Mucosa of descending colon (tissue), 3 donors: ENCODE data around the gene HS3ST5. TPM values are rescaled to one million over a fixed set of nuclear protein-coding genes. Genes with fewer than 3 reads are reported as not detected.

Experiments used
- ATAC-seq: fragments of 200-7000 bp; cut with Tn5 transposase; one replicate; pipeline ENCODE4 v1.9.1; 2020; ENCODE audit warnings: mild to moderate bottlenecking, moderate library complexity
- DNase-seq, 3 donors: peaks; one replicate each; pipeline ENCODE4 v3.0.0-alpha.2; 2020
- H3K36me3 ChIP-seq: fragments of 200-600 bp; one replicate; pipeline ENCODE4 v1.8.0; 2021; ENCODE audit warnings: low read depth, mild to moderate bottlenecking
- H3K4me1 ChIP-seq: fragments of 200-600 bp; one replicate; pipeline ENCODE4 v1.8.0; 2021; ENCODE audit warnings: low read depth, mild to moderate bottlenecking
- H3K4me3 ChIP-seq: fragments of 200-600 bp; one replicate; pipeline ENCODE4 v1.8.0; 2021; ENCODE audit warnings: mild to moderate bottlenecking
- H3K9me3 ChIP-seq: fragments of 200-600 bp; one replicate; pipeline ENCODE4 v1.8.0; 2021; ENCODE audit warnings: mild to moderate bottlenecking
- CTCF ChIP-seq: fragments of 200-600 bp; IDR thresholded peaks from one replicate; pipeline ENCODE4 v1.8.0; 2022; ENCODE audit warnings: antibody characterized with exemption, mild to moderate bottlenecking
- intact Hi-C, 2 donors: fragments of 100-400 bp; cut with DNase I in 1 of 2; cut with micrococcal nuclease in 1 of 2; formaldehyde crosslinking; loops; one replicate each; pipeline versions ENCODE4 v1.11.0 to v1.11.1; 2022; cut with DNase I, micrococcal nuclease
- total RNA-seq, 3 donors: library from RNA; stranded (reverse); fragmentation: NEBNext Ultra II Directional in 2 of 3; extraction: Animal tissue kit (Norgen Biotek cat#: 25700) in 2 of 3; gene quantifications; one replicate each; pipeline versions ENCODE4 v1.2.1 to v1.2.4, GENCODE V29; 2021 to 2023
- donor health status: DM: no; HTN: no; CAD: no; lungs with moderate emphysema.
- donor health status: DM: no; HTN: no; CAD: no.
- donor health status: DM: no; HTN: yes; CAD: no.

The HS3ST5 gene
- total RNA-seq, 3 donors from 2014 or later = 0.12 to 1.0 TPM; not detected in 1

GRCh38 chr6:114121913-114122662, 220.7 kb downstream of the HS3ST5 start:
- H3K9me3 ChIP-seq = no peaks in the 10 kb centered on the region
- H3K4me3 ChIP-seq = no peak overlapping the region
- no peak for TF ChIP-seq CTCF
- no peak for DNase-seq
- intact Hi-C loops = no loop called here
- no peaks in the 10 kb centered on the region for H3K4me1 ChIP-seq
- no peak for ATAC-seq
- no peaks in the 10 kb centered on the region for H3K36me3 ChIP-seq

- no peak for ATAC-seq
- no peak for TF ChIP-seq CTCF
- H3K4me1 ChIP-seq = no peaks in the 10 kb centered on the region
- no peaks in the 10 kb centered on the region for H3K9me3 ChIP-seq
- H3K36me3 ChIP-seq = no peaks in the 10 kb centered on the region
- intact Hi-C loops = no loop called here
- no peak overlapping the region for H3K4me3 ChIP-seq
- DNase-seq = no peak
Measured at GRCh38 chr6:114119056-114119455, 223.8 kb downstream of the HS3ST5 start.

- no peaks in the 10 kb centered on the region for H3K4me1 ChIP-seq
Measured at GRCh38 chr6:114115652-114116051, 227.2 kb downstream of the HS3ST5 start.

GRCh38 chr6:114108119-114109002, 234.5 kb downstream of the HS3ST5 start:
- Histone ChIP-seq H3K9me3 (no peaks in the 10 kb centered on the region), H3K4me3 (no peak overlapping the region), H3K36me3 (no peaks in the 10 kb centered on the region), H3K4me1 (no peaks in the 10 kb centered on the region)
- peak in 2 of 3 donors; percentile 66 to 88 for DNase-seq
- intact Hi-C loops = no loop called here
- ATAC-seq = peak; percentile 66
- TF ChIP-seq CTCF = peak; percentile 20

More at GRCh38 chr6:114115652-114116051, 227.2 kb downstream of the HS3ST5 start:
- TF ChIP-seq CTCF = no peak
- Histone ChIP-seq H3K36me3 (no peaks in the 10 kb centered on the region), H3K4me3 (no peak overlapping the region), H3K9me3 (no peaks in the 10 kb centered on the region)
- DNase-seq = no peak
- ATAC-seq = no peak
- intact Hi-C loops = no loop called here

- Histone ChIP-seq H3K4me3 (no peak overlapping the region), H3K36me3 (no peaks in the 10 kb centered on the region), H3K9me3 (no peaks in the 10 kb centered on the region), H3K4me1 (no peaks in the 10 kb centered on the region)
- ATAC-seq (no peak), DNase-seq (no peak)
- intact Hi-C loops = no loop called here
- no peak for TF ChIP-seq CTCF
Measured at GRCh38 chr6:114106020-114106419, 236.8 kb downstream of the HS3ST5 start.
